ENCODE results near the gene ENKD1.

GRCh38 chr16:67628216-67628615 lies 38.3 kb downstream of the ENKD1 start:
- TF ChIP-seq EZH2 (IDR thresholded peaks at IDR 0.05) (no peak), POLR2AphosphoS5 (IDR thresholded peaks at IDR 0.05; ENCODE audit: borderline replicate concordance, low read depth, low read length) (no peak)

Measured in SK-N-MC (cell line).